Choroid plexus epithelial cell (primary cell): Measurements from ENCODE around the gene ABCB1.

Experiments used
- DNase-seq: peaks from one replicate; pipeline ENCODE4 v3.0.0-alpha.2; 2010; ENCODE audit warnings: low read depth
- H3K4me3 ChIP-seq: 2 replicates; pipeline ENCODE4 v1.5.1; 2011; ENCODE audit warnings: low read depth, mild to moderate bottlenecking, control low read depth, low read length, moderate library complexity
- CTCF ChIP-seq: conservative IDR thresholded peaks from 2 replicates; pipeline ENCODE4 v1.5.1; 2011; ENCODE audit warnings: low read depth, mild to moderate bottlenecking, control low read depth, inconsistent platforms, low read length, moderate library complexity

Gene ABCB1

GRCh38 chr7:87518735-87519134, 81.9 kb downstream of the ABCB1 start:
- no peak for TF ChIP-seq CTCF
- no peak for DNase-seq
- no peak overlapping the region for H3K4me3 ChIP-seq

GRCh38 chr7:87517891-87518290, 82.8 kb downstream of the ABCB1 start:
- no peak for DNase-seq
- TF ChIP-seq CTCF, result no peak
- no peak overlapping the region for H3K4me3 ChIP-seq

GRCh38 chr7:87517136-87517815, 83.4 kb downstream of the ABCB1 start:
- no peak overlapping the region for H3K4me3 ChIP-seq
- DNase-seq, result peak; percentile 10
- TF ChIP-seq CTCF, result no peak

GRCh38 chr7:87513735-87514335, 86.8 kb downstream of the ABCB1 start:
- no peak for DNase-seq
- H3K4me3 ChIP-seq, result no peak overlapping the region
- no peak for TF ChIP-seq CTCF

- DNase-seq, result no peak
- TF ChIP-seq CTCF, result no peak
- no peak overlapping the region for H3K4me3 ChIP-seq
Observed at GRCh38 chr7:87512906-87513305, 87.8 kb downstream of the ABCB1 start.

GRCh38 chr7:87511510-87511909, 89.2 kb downstream of the ABCB1 start:
- no peak for DNase-seq
- no peak overlapping the region for H3K4me3 ChIP-seq
- TF ChIP-seq CTCF, result no peak

- DNase-seq, result no peak
- TF ChIP-seq CTCF, result no peak
- H3K4me3 ChIP-seq, result no peak overlapping the region
Observed at GRCh38 chr7:87510411-87510875, 90.2 kb downstream of the ABCB1 start.
